Measurements from ENCODE around the gene PCDHGB1. TPM values are rescaled to one million over a fixed set of nuclear protein-coding genes. Genes with fewer than 3 reads are reported as not detected.
A peak's percentile ranks its signal among the peaks of the same experiment; 100 is the strongest.

The PCDHGB1 gene
- total RNA-seq, 2 donors from 2014 or later = 2.4 to 3.3 TPM

DNA sequence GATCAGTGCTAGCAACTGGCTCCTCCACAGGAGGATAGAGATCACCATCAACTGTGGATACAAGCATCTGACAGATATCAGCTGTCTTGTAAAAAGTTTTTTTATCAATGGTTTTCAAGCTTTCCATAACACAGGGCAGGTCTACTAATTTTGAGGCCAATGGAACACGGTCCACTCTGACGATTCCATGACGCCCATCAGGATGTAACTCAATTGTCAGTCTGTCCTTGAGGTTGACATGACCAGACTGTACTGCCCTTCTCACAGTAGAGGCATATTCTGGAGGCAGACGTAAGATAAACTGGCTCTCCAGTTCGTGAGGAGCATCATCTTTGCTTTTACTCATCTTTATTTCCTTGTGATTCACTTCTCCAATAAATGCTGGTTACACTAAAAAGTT lies 30.2 kb upstream of the PCDHGB1 start:
- Histone ChIP-seq H3K36me3 (peaks cover 42% of the 10 kb centered on the region), H3K4me1 (peaks cover 0 to 12% of the 10 kb centered on the region in 2 donors), H3K27ac (peak overlapping the region; percentile 96 to 99), H3K4me3 (peak overlapping the region; percentile 77 to 82), H3K27me3 (no peaks in the 10 kb centered on the region), H3K9me3 (peaks cover 35 to 63% of the 10 kb centered on the region in 2 donors)
- no peak for DNase-seq (ENCODE audit: low spot score)
- TF ChIP-seq, protein P1, sequence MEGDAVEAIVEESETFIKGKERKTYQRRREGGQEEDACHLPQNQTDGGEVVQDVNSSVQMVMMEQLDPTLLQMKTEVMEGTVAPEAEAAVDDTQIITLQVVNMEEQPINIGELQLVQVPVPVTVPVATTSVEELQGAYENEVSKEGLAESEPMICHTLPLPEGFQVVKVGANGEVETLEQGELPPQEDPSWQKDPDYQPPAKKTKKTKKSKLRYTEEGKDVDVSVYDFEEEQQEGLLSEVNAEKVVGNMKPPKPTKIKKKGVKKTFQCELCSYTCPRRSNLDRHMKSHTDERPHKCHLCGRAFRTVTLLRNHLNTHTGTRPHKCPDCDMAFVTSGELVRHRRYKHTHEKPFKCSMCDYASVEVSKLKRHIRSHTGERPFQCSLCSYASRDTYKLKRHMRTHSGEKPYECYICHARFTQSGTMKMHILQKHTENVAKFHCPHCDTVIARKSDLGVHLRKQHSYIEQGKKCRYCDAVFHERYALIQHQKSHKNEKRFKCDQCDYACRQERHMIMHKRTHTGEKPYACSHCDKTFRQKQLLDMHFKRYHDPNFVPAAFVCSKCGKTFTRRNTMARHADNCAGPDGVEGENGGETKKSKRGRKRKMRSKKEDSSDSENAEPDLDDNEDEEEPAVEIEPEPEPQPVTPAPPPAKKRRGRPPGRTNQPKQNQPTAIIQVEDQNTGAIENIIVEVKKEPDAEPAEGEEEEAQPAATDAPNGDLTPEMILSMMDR (IDR thresholded peaks at IDR 0.05) = no peak

GRCh38 chr5:141320225-141321169 lies 29.4 kb upstream of the PCDHGB1 start, which contains the start of gene TAF7:
TSS of gene TAF7 (minus strand) at chr5:141320784. CDS start at chr5:141320044, 740 bp downstream.
- H3K4me1 ChIP-seq = peaks cover 0 to 12% of the 10 kb centered on the region in 2 donors
- peak within 1 kb of the TSS; percentile 77 to 82 for H3K4me3 ChIP-seq
- peak within 1 kb of the TSS; percentile 96 to 99 for H3K27ac ChIP-seq
- peak; percentile 84 for DNase-seq (ENCODE audit: low spot score)
- H3K9me3 ChIP-seq = peaks cover 35 to 55% of the 10 kb centered on the region in 2 donors
- H3K36me3 ChIP-seq = peaks cover 41% of the 10 kb centered on the region
- TF ChIP-seq, protein P1 (IDR thresholded peaks at IDR 0.05) = peak; percentile 64 to 90
- H3K27me3 ChIP-seq = no peaks in the 10 kb centered on the region

DNA sequence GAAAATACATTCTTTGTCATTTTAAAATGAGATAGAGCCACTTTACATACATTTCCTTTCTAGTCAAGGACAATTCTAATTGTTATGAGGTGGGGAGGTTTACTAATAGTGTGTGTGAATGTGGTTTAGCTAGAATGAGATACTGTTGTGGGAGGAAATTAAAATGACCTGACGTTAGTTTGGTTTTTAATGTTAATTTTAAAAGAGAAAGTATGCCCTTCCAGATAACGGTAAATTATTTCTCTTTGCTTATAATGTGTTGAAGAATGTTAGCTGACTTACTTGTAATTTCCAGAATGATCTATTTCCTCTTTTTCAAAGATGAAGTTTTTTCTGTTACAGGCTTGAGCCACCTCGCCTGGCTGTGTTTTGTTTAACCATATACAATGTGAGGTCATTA lies 27.6 kb upstream of the PCDHGB1 start:
- TF ChIP-seq, protein P1 (IDR thresholded peaks at IDR 0.05) = no peak
- no peak for DNase-seq (ENCODE audit: low spot score)
- peaks cover 24% of the 10 kb centered on the region for H3K36me3 ChIP-seq
- no peaks in the 10 kb centered on the region for H3K27me3 ChIP-seq
- H3K4me3 ChIP-seq = no peak overlapping the region
- H3K9me3 ChIP-seq = peaks cover 29 to 44% of the 10 kb centered on the region in 2 donors
- H3K4me1 ChIP-seq = peaks cover 0 to 12% of the 10 kb centered on the region in 2 donors
- H3K27ac ChIP-seq = no peak overlapping the region

DNA sequence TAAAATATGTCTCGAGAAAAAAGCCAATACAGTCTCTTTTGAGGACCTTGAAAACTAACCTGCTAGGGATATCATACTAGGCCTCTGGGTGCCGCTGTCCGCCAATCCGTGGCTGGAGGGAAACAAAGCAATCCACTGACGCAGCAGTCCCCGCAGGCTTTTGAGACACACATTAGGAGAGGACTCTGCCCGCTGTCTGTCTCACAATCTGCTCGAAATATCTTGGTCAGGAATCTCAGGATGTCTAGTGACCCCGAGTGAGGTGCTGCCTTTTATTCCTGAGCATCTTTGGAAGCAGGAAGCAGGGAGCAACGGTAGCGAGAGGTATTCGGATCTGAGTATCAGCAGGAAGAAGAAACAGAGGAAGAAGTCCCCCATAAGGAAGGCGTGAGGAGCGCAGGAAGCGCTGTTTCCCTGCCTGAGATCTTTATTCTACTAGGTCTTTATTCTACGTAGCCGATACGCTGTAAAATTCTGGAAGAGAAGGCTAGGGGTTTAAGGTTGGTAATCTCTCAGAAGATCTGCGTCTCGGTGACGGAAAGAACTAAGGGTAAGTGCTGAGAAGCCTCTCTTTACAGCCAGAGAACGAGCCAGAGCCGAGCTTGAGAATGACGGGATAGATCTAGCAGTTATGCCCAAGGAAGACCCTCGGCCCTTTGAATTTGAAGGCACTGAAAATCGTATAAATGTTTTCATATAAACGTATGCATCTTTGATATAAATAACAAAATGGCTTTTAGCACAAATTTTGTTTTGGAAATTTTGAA lies 23.6 kb upstream of the PCDHGB1 start:
- peaks cover 0 to 3% of the 10 kb centered on the region in 2 donors for H3K4me1 ChIP-seq
- H3K9me3 ChIP-seq = peaks cover 3 to 43% of the 10 kb centered on the region in 2 donors
- H3K36me3 ChIP-seq = no peaks in the 10 kb centered on the region
- TF ChIP-seq, protein P1 (IDR thresholded peaks at IDR 0.05) = peak; percentile 26 to 71
- peak overlapping the region; percentile 75 to 87 for H3K27ac ChIP-seq
- DNase-seq (ENCODE audit: low spot score) = no peak
- no peaks in the 10 kb centered on the region for H3K27me3 ChIP-seq
- H3K4me3 ChIP-seq = peak overlapping the region; percentile 46 to 51

- no peaks in the 10 kb centered on the region for H3K36me3 ChIP-seq
- no peaks in the 10 kb centered on the region for H3K4me1 ChIP-seq
- peaks cover 3 to 56% of the 10 kb centered on the region in 2 donors for H3K9me3 ChIP-seq
- TF ChIP-seq, protein P1 (IDR thresholded peaks at IDR 0.05) = no peak
- H3K27ac ChIP-seq = no peak overlapping the region
- no peak overlapping the region for H3K4me3 ChIP-seq
- no peak for DNase-seq (ENCODE audit: low spot score)
- no peaks in the 10 kb centered on the region for H3K27me3 ChIP-seq
Measured at GRCh38 chr5:141328231-141328630, 21.7 kb upstream of the PCDHGB1 start.
